Neural cell (in vitro differentiated cells): ENCODE data around the gene ATP2A1. TPM values are rescaled to one million over a fixed set of nuclear protein-coding genes. Genes with fewer than 3 reads are reported as not detected.

Experiments used
- H2AFZ ChIP-seq: fragments of 200-600, 300-800 bp; sonication (generic), shearing (Covaris generic); 2 replicates; pipeline ENCODE4 v1.6.0; 2014; ENCODE audit warnings: low read depth, mild to moderate bottlenecking, antibody characterized with exemption, low read length, moderate library complexity
- H3F3A ChIP-seq: fragments of 200-600 bp; shearing (Covaris generic); 2 replicates; pipeline ENCODE4 v1.6.1; 2016; ENCODE audit warnings: mild to moderate bottlenecking, moderate library complexity, mixed read lengths, antibody characterized with exemption, low read length; ENCODE audit not compliant: insufficient read depth, poor library complexity, severe bottlenecking
- H3K27ac ChIP-seq: fragments of 200-600, 300-800 bp; sonication (generic), shearing (Covaris generic); 2 replicates; pipeline ENCODE4 v1.5.1; 2014; ENCODE audit warnings: mild to moderate bottlenecking, low read length, moderate library complexity
- H3K27me3 ChIP-seq: fragments of 300-800, 200-600 bp; sonication (generic), shearing (Covaris generic); 2 replicates; pipeline ENCODE4 v1.6.0; 2014; ENCODE audit warnings: mild to moderate bottlenecking, low read depth, low read length, moderate library complexity; ENCODE audit not compliant: insufficient read depth
- H3K36me3 ChIP-seq: fragments of 300-800, 200-600 bp; sonication (generic), shearing (Covaris generic); 2 replicates; pipeline ENCODE4 v1.5.1; 2014; ENCODE audit warnings: mild to moderate bottlenecking, antibody characterized with exemption, low read length, moderate library complexity; ENCODE audit not compliant: insufficient read depth
- H3K4me2 ChIP-seq: fragments of 300-800, 200-600 bp; sonication (generic), shearing (Covaris generic); 2 replicates; pipeline ENCODE4 v1.6.0; 2014; ENCODE audit warnings: mild to moderate bottlenecking, low read length
- H3K4me3 ChIP-seq: fragments of 300-800, 200-600 bp; sonication (generic), shearing (Covaris generic); 2 replicates; pipeline ENCODE4 v1.5.1; 2014; ENCODE audit warnings: mild to moderate bottlenecking, low read length, moderate library complexity
- H3K79me2 ChIP-seq: fragments of 200-600 bp; shearing (Covaris generic); replicated peaks from 2 replicates; pipeline ENCODE4 v1.6.0; 2014; ENCODE audit warnings: mild to moderate bottlenecking, low read length, moderate library complexity; ENCODE audit not compliant: insufficient read depth
- H3K9ac ChIP-seq: fragments of 300-800, 200-600 bp; sonication (generic), shearing (Covaris generic); 2 replicates; pipeline ENCODE4 v1.6.1; 2016; ENCODE audit warnings: mild to moderate bottlenecking, low read length, mixed read lengths
- H3K9me2 ChIP-seq: fragments of 200-600 bp; shearing (Covaris generic); 2 replicates; pipeline ENCODE4 v1.6.1; 2016; ENCODE audit warnings: mild to moderate bottlenecking, low read length, mixed read lengths; ENCODE audit not compliant: insufficient read depth
- H3K9me3 ChIP-seq: fragments of 200-600, 300-800 bp; sonication (generic), shearing (Covaris generic); 2 replicates; pipeline ENCODE4 v1.6.1; 2016; ENCODE audit warnings: mild to moderate bottlenecking, mixed run types, low read length, moderate library complexity, mixed read lengths
- H4K20me1 ChIP-seq: fragments of 200-600 bp; shearing (Covaris generic); 2 replicates; pipeline ENCODE4 v1.6.1; 2016; ENCODE audit warnings: mild to moderate bottlenecking, mixed run types; ENCODE audit not compliant: insufficient read depth
- CTCF ChIP-seq: fragments of 450-650 bp; IDR thresholded peaks from 2 replicates; pipeline ENCODE4 v1.5.1; 2014; ENCODE audit warnings: antibody characterized with exemption, mild to moderate bottlenecking, moderate library complexity; ENCODE audit not compliant: poor library complexity, severe bottlenecking
- EP300 ChIP-seq: fragments of 450-650 bp; conservative IDR thresholded peaks from 2 replicates; pipeline ENCODE4 v1.6.1; 2014; ENCODE audit warnings: antibody characterized with exemption, mild to moderate bottlenecking, moderate library complexity; ENCODE audit not compliant: poor library complexity, severe bottlenecking
- EZH2 ChIP-seq: fragments of 200-600, 300-800 bp; shearing (Covaris generic), sonication (generic); IDR thresholded peaks from 2 replicates; pipeline ENCODE4 v1.6.1; 2014; ENCODE audit warnings: antibody characterized with exemption, low read length, borderline replicate concordance, mild to moderate bottlenecking; ENCODE audit not compliant: insufficient read depth, poor library complexity, severe bottlenecking
- MXI1 ChIP-seq: fragments of 450-650 bp; conservative IDR thresholded peaks from 2 replicates; pipeline ENCODE4 v1.6.1; 2014; ENCODE audit warnings: antibody characterized with exemption, mild to moderate bottlenecking; ENCODE audit not compliant: poor library complexity, severe bottlenecking
- POLR2AphosphoS5 ChIP-seq: IDR thresholded peaks from 2 replicates; pipeline ENCODE4 v1.6.1; 2012
- RAD21 ChIP-seq: fragments of 450-650 bp; conservative IDR thresholded peaks from 2 replicates; pipeline ENCODE4 v1.6.1; 2014; ENCODE audit warnings: antibody characterized with exemption, mild to moderate bottlenecking, moderate library complexity
- REST ChIP-seq: IDR thresholded peaks from 2 replicates; pipeline ENCODE4 v1.6.1; 2012; ENCODE audit warnings: borderline replicate concordance
- SMC3 ChIP-seq: fragments of 450-650 bp; conservative IDR thresholded peaks from 2 replicates; pipeline ENCODE4 v1.6.1; 2014; ENCODE audit warnings: antibody characterized with exemption, mild to moderate bottlenecking, moderate library complexity; ENCODE audit not compliant: poor library complexity
- TAF1 ChIP-seq: IDR thresholded peaks from 2 replicates; pipeline ENCODE4 v1.6.1; 2012; ENCODE audit warnings: low read depth
- polyA plus RNA-seq: library from polyadenylated mRNA; depleted of rRNA; stranded (reverse); fragments of >200 nt; gene quantifications from 2 replicates; pipeline ENCODE4 v1.2.3, GENCODE V29; 2014

ATP2A1 gene
- polyA plus RNA-seq, 1 donor from 2014 or later, result 0.06 TPM

DNA sequence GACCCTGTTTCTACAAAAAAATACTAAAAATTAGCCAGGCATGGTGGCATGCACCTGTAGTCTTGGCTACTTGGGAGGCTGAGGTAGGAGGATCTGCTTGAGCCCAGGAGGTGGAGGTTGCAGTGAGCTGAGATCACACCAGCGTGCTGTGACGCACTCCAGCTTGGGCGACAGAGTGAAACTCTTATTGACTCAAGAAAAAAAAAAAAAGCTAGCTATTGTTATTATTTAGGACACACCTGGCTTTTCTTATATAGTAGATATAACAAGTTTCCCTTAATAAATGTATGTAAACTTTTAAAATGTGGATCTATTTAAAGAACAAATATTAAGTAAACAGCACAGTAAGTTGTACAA, 44.9 kb downstream of the ATP2A1 start:
- no peaks in the 10 kb centered on the region for H4K20me1 ChIP-seq
- TF ChIP-seq CTCF (no peak), RAD21 (no peak), SMC3 (no peak), EP300 (no peak), REST (no peak), TAF1 (no peak), POLR2AphosphoS5 (no peak), EZH2 (no peak), MXI1 (no peak)
- no peak overlapping the region for H2AFZ ChIP-seq
- H3K4me2 ChIP-seq, result no peak overlapping the region
- no peak overlapping the region for H3K9ac ChIP-seq
- H3K27ac ChIP-seq, result no peak overlapping the region
- no peaks in the 10 kb centered on the region for H3K36me3 ChIP-seq
- no peak overlapping the region for H3K4me3 ChIP-seq
- H3F3A ChIP-seq, result no peaks in the 10 kb centered on the region
- H3K9me2 ChIP-seq, result no peaks in the 10 kb centered on the region
- no peaks in the 10 kb centered on the region for H3K79me2 ChIP-seq
- H3K9me3 ChIP-seq, result no peaks in the 10 kb centered on the region
- no peaks in the 10 kb centered on the region for H3K27me3 ChIP-seq

GRCh38 chr16:28923652-28924398, 45.5 kb downstream of the ATP2A1 start:
- H3F3A ChIP-seq, result no peaks in the 10 kb centered on the region
- H3K27ac ChIP-seq, result no peak overlapping the region
- no peaks in the 10 kb centered on the region for H4K20me1 ChIP-seq
- H2AFZ ChIP-seq, result peak overlapping the region; percentile 89
- no peaks in the 10 kb centered on the region for H3K79me2 ChIP-seq
- no peak for TF ChIP-seq MXI1
- TF ChIP-seq POLR2AphosphoS5, result no peak
- no peak for TF ChIP-seq SMC3
- no peak for TF ChIP-seq RAD21
- TF ChIP-seq EP300, result no peak
- no peak for TF ChIP-seq EZH2
- no peak for TF ChIP-seq REST
- no peak for TF ChIP-seq TAF1
- no peak for TF ChIP-seq CTCF
- no peaks in the 10 kb centered on the region for H3K9me3 ChIP-seq
- no peaks in the 10 kb centered on the region for H3K9me2 ChIP-seq
- H3K4me3 ChIP-seq, result peak overlapping the region; percentile 94
- peak overlapping the region; percentile 87 for H3K9ac ChIP-seq
- no peaks in the 10 kb centered on the region for H3K36me3 ChIP-seq
- H3K27me3 ChIP-seq, result no peaks in the 10 kb centered on the region
- H3K4me2 ChIP-seq, result peak overlapping the region; percentile 50
